NCI-H2171 (cell line): Measurements from ENCODE around the gene TGM2.
"Not testable (repeated sequence)": the region's sequence is repeated elsewhere in the genome, so short reads cannot be mapped to it uniquely, and the experiment has no call there.

ENCODE experiments used
- DNase-seq: peaks from one replicate; lab custom pipeline; 2025; lab: John Stamatoyannopoulos, UW

Gene TGM2

GRCh38 chr20:38115205-38115604, 49.9 kb downstream of the TGM2 start:
- no peak for DNase-seq

GRCh38 chr20:38114353-38114791, 50.7 kb downstream of the TGM2 start:
- DNase-seq: no peak

GRCh38 chr20:38113401-38114325, 51.4 kb downstream of the TGM2 start:
- no peak for DNase-seq

- no peak for DNase-seq
Measured at GRCh38 chr20:38112930-38113294, 52.2 kb downstream of the TGM2 start.

- peak; percentile 28 for DNase-seq
Measured at GRCh38 chr20:38112261-38112929, 52.7 kb downstream of the TGM2 start.

GRCh38 chr20:38111366-38112232, 53.5 kb downstream of the TGM2 start:
- no peak for DNase-seq

GRCh38 chr20:38110525-38111178, 54.4 kb downstream of the TGM2 start:
- DNase-seq: no peak

- DNase-seq: no peak
Measured at GRCh38 chr20:38109591-38110524, 55.2 kb downstream of the TGM2 start.

GRCh38 chr20:38108986-38109541, 56.0 kb downstream of the TGM2 start:
- DNase-seq: no peak

- DNase-seq: no peak
Measured at GRCh38 chr20:38108438-38108985, 56.6 kb downstream of the TGM2 start.

- not testable (repeated sequence) for DNase-seq
Measured at GRCh38 chr20:38107916-38108315, 57.2 kb downstream of the TGM2 start.

GRCh38 chr20:38107386-38107785, 57.7 kb downstream of the TGM2 start:
- not testable (repeated sequence) for DNase-seq

GRCh38 chr20:38106461-38106860, 58.6 kb downstream of the TGM2 start:
- DNase-seq: no peak

- DNase-seq: no peak
Measured at GRCh38 chr20:38104285-38104684, 60.8 kb downstream of the TGM2 start.

- DNase-seq: not testable (repeated sequence)
Measured at GRCh38 chr20:38102206-38102605, 62.9 kb downstream of the TGM2 start.

- no peak for DNase-seq
Measured at GRCh38 chr20:38098952-38099351, 66.1 kb downstream of the TGM2 start.

- DNase-seq: no peak
Measured at GRCh38 chr20:38095017-38095686, 69.9 kb downstream of the TGM2 start.

- no peak for DNase-seq
Measured at GRCh38 chr20:38094373-38094891, 70.6 kb downstream of the TGM2 start.

- DNase-seq: no peak
Measured at GRCh38 chr20:38093641-38094077, 71.4 kb downstream of the TGM2 start.
